Umbilical cord (tissue), 2 donors: Measurements from ENCODE around the gene GLB1L3. TPM values are rescaled to one million over a fixed set of nuclear protein-coding genes. Genes with fewer than 3 reads are reported as not detected.
"Not testable (repeated sequence)": the region's sequence is repeated elsewhere in the genome, so short reads cannot be mapped to it uniquely, and the experiment has no call there.

Source experiments
- DNase-seq: peaks from one replicate; pipeline ENCODE4 v3.0.0-alpha.2; 2015; ENCODE audit warnings: low spot score
- total RNA-seq: library from RNA; depleted of rRNA; stranded (reverse); fragments of >200 nt; gene quantifications from one replicate; pipeline ENCODE4 v1.2.3, GENCODE V29; 2014; ENCODE audit warnings: low replicate concordance; ENCODE audit not compliant: insufficient read depth

GLB1L3 gene
- total RNA-seq, 1 donor from 2014 or later, result 2.2 TPM

GRCh38 chr11:134343646-134344045, 67.5 kb downstream of the GLB1L3 start:
- no peak for DNase-seq

- DNase-seq, result not testable (repeated sequence)
Measured at GRCh38 chr11:134344497-134345236, 68.5 kb downstream of the GLB1L3 start.

GRCh38 chr11:134345237-134345550, 69.0 kb downstream of the GLB1L3 start:
- no peak for DNase-seq

- DNase-seq, result no peak
Measured at GRCh38 chr11:134346101-134346975, 70.2 kb downstream of the GLB1L3 start.

GRCh38 chr11:134346976-134347350, 70.8 kb downstream of the GLB1L3 start:
- no peak for DNase-seq

GRCh38 chr11:134347441-134347840, 71.3 kb downstream of the GLB1L3 start:
- DNase-seq, result no peak

- DNase-seq, result no peak
Measured at GRCh38 chr11:134349109-134349801, 73.1 kb downstream of the GLB1L3 start.

- DNase-seq, result no peak
Measured at GRCh38 chr11:134349802-134350355, 73.7 kb downstream of the GLB1L3 start.

GRCh38 chr11:134350381-134350780, 74.2 kb downstream of the GLB1L3 start:
- no peak for DNase-seq

GRCh38 chr11:134352111-134352510, 75.9 kb downstream of the GLB1L3 start:
- DNase-seq, result no peak

- peak; percentile 15 for DNase-seq
Measured at GRCh38 chr11:134355136-134355535, 79.0 kb downstream of the GLB1L3 start.

GRCh38 chr11:134355656-134356055, 79.5 kb downstream of the GLB1L3 start:
- DNase-seq, result no peak

GRCh38 chr11:134356656-134357544, 80.7 kb downstream of the GLB1L3 start:
- no peak for DNase-seq

- DNase-seq, result no peak
Measured at GRCh38 chr11:134357545-134357839, 81.3 kb downstream of the GLB1L3 start.

GRCh38 chr11:134358165-134358855, 82.1 kb downstream of the GLB1L3 start:
- no peak for DNase-seq

- DNase-seq, result no peak
Measured at GRCh38 chr11:134358856-134359490, 82.8 kb downstream of the GLB1L3 start.

- no peak for DNase-seq
Measured at GRCh38 chr11:134359646-134360045, 83.5 kb downstream of the GLB1L3 start.

- peak; percentile 75 for DNase-seq
Measured at GRCh38 chr11:134360050-134360835, 84.1 kb downstream of the GLB1L3 start.

GRCh38 chr11:134361661-134362060, 85.5 kb downstream of the GLB1L3 start:
- DNase-seq, result no peak
